HG03095 (cell line): ENCODE data around the gene LIPT2.

Source experiments
- ATAC-seq: cut with Tn5 transposase; IDR thresholded peaks from one replicate; pipeline ENCODE4 v1.9.1; 2021; ENCODE audit warnings: moderate library complexity; ENCODE audit not compliant: unreplicated experiment

LIPT2 gene

GRCh38 chr11:74504100-74504691 is 10.7 kb upstream of the LIPT2 start:
- ATAC-seq = no peak

GRCh38 chr11:74494916-74495315 is 1.4 kb upstream of the LIPT2 start:
- no peak for ATAC-seq

DNA sequence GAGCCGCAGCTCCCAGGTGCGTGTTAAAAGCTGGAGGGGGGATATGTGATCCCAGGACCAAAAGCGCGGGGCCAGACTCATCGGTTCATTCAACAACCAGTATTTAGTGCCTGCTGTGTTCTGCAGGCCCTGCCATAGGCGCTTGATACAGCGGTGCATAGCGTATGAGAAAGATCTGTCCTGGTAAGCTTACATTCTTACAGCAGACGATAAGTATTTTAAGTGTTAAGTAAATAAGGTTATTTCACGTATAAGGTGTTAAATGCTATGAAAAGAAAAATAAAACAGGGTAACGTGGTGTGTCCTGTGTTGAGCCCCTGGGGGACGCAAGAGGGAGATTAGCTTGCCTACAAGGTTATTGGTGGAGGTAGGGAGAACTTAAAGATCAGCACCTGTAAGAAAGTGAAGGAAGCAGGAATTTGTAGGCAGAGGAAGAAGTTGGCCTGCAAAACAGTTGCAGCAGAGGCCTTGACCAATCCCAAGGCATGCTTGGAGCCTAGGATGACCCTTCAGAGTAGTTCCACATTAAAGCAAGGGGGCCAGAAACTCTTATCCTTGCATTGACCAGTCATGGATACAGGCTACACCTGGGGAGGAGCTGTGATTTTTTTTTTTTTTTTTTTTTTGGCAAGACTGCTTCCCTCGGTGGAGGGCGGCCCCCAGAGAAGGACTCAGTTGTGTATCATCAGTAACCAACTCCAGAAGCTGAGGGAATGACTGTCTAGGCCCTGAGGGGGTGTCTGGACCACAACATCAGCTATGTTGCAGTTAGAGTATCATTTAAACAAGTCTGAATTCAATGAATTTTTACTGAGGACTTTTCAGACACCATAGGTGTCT is 487 bp upstream of the LIPT2 start:
- no peak for ATAC-seq

DNA sequence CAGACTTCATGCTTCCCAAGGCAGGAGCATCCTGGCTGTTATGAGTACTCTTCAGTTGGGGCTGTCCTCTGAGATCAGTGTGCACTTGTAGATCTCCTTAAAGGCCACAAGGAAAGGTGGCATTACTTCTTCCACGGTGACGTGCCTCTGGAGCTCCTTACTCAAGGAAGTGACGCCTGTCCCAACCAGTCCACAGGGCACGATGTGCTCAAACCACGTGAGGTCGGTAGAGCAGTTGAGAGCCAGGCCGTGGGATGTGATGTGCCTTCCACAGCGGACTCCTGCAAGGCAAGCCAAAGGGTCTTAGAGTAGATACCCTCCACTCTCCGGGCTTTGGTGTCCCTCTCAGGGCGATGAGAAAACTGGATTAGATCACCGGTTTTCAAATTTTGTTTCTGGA is 1.4 kb downstream of the LIPT2 start:
- ATAC-seq = no peak

GRCh38 chr11:74490941-74491340 is 2.6 kb downstream of the LIPT2 start:
- ATAC-seq = no peak

DNA sequence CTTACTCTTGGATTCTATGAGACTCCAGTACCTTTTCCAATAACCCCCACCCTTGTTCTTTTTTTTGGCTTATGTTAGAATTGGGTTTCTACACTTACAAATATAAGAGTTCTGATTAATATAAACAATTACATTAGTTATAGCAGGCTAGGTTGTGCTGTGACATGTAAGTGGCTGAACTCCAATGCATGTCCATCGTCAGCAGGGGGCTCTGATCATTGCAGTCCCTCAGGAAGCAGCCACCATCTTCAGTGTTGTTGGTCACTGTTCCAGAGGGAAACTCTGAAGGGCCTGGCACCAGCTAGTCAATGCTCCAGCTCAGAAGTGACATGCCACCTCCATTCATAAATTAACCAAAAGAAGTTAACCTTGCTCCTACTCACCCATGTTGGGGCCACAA is 5.6 kb downstream of the LIPT2 start:
- no peak for ATAC-seq

DNA sequence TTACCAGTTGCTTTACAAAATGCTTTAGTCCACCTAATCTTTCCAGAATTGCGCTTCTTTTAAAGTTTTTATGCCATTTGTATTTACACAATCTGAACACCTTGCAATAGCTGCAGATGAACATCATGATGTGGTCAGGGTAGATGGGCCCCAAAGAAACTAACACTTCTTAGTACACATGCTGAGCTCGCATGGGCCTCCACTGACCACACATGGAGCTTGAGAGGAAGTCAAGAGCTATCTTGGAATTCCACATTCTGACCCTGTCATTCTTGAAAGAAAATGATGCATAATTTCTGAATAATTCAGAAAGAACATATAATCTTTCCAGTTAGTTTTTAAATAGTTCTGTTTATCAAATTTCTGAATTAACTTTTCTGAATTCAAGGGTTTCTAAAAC is 7.7 kb downstream of the LIPT2 start:
- no peak for ATAC-seq

GRCh38 chr11:74480688-74481417 is 12.7 kb downstream of the LIPT2 start:
- no peak for ATAC-seq

GRCh38 chr11:74479732-74480123 is 13.8 kb downstream of the LIPT2 start:
- no peak for ATAC-seq

- no peak for ATAC-seq
Measured at GRCh38 chr11:74478877-74479731, 14.4 kb downstream of the LIPT2 start.

DNA sequence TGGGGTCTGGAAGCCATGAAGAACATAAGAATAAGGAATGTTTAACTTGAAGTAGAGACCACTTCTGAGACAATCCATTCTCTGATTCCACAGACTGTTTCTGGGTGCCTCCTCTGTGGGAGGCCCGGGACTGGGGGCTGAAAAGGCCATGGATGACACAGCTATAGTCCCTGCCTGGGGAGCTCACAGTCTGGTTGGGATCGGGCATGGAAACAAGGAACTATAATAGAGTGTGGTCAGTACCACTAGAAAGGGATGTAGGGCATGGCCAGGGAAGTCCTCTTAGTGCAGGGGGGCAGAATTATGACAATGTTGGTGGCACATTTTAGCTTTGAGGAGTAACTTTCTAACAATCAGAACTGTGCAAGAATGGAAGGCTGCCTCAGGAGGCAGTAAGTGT is 17.0 kb downstream of the LIPT2 start:
- ATAC-seq = no peak

- no peak for ATAC-seq
Measured at GRCh38 chr11:74474316-74474715, 19.2 kb downstream of the LIPT2 start.

- ATAC-seq = no peak
Measured at GRCh38 chr11:74473382-74474173, 19.9 kb downstream of the LIPT2 start.

GRCh38 chr11:74471668-74472429 is 21.7 kb downstream of the LIPT2 start:
- no peak for ATAC-seq

DNA sequence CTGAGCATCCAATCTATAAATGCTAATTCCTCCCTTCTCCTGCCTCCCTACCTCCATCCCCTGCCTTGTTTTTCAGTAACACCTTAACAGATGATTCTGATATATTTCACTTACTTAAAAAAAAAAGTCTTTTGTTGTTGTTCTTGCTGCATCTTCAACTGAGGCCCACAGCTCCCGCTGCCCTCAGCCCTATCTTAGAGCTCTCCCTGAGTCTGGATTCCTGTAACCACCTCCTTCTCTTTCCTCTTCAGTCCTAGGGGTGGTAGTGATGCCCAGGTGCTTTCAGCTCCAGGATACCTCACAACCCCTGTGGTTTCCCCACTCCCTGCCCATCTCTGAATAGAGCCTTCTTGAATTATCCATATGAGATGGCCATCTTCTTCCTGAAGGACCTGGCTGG is 22.5 kb downstream of the LIPT2 start:
- no peak for ATAC-seq

- ATAC-seq = no peak
Measured at GRCh38 chr11:74470526-74470925, 23.0 kb downstream of the LIPT2 start.

DNA sequence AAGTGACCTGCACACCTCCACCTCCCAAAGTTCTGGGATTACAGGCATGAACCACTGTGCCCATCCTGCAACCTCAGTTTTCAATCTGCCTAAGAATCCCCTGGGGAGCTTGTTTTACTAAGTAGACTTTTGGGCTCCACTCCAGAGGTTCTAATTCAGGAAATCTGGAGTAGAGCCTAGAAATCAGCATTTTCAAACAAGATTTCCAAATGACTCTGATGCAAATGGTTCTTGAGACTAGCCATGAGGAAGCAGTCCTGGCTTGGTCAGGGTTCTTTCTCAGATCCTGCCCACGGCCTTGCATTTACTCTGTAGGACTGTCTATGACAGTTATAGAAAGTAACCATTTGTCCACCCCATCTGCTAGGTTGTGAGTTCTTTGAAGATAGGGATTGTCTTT is 24.6 kb downstream of the LIPT2 start:
- no peak for ATAC-seq

DNA sequence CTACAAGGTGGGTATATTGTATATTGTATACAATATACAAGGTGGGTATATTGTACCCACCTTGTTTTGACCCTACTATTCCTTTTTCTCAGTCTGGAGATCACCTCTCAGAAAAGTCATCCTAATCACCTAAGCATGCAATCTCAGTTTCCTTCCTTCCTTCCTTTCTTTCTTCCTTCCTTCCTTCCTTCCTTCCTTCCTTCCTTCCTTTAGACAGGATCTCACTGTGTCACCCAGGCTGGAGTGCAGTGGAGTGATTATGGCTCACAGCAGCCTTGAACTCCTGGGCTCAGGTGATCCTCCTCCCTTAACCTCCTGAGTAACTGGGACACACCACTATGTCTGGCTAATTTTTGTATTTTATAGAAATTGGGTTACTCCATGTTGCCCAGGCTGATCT is 25.0 kb downstream of the LIPT2 start:
- ATAC-seq = no peak

- no peak for ATAC-seq
Measured at GRCh38 chr11:74468058-74468457, 25.5 kb downstream of the LIPT2 start.
